Astrocyte (in vitro differentiated cells and primary cell): ENCODE measurements around the gene MAML2. TPM values are rescaled to one million over a fixed set of nuclear protein-coding genes. Genes with fewer than 3 reads are reported as not detected.

Source experiments
- DNase-seq: peaks from one replicate; pipeline ENCODE4 v3.0.0-alpha.2; 2010; ENCODE audit warnings: low read depth
- FAIRE-seq: peaks from 2 replicates; lab custom pipeline; 2011; peaks lifted over from hg19 to GRCh38; lab: Jason Lieb, UNC
- H2AFZ ChIP-seq: 2 replicates; pipeline ENCODE4 v1.6.0; 2012; ENCODE audit warnings: low read depth, low read length, inconsistent platforms
- H3K27ac ChIP-seq: 2 replicates; pipeline ENCODE4 v1.5.1; 2011; ENCODE audit warnings: low read depth, low read length, inconsistent platforms
- H3K27me3 ChIP-seq: 2 replicates; pipeline ENCODE4 v1.6.0; 2011; ENCODE audit warnings: low read length, inconsistent platforms; ENCODE audit not compliant: insufficient read depth
- H3K36me3 ChIP-seq: 2 replicates; pipeline ENCODE4 v1.5.1; 2011; ENCODE audit warnings: low read length, inconsistent platforms; ENCODE audit not compliant: insufficient read depth
- H3K4me1 ChIP-seq: 2 replicates; pipeline ENCODE4 v1.5.1; 2011; ENCODE audit warnings: low read length, inconsistent platforms; ENCODE audit not compliant: insufficient read depth
- H3K4me2 ChIP-seq: 2 replicates; pipeline ENCODE4 v1.6.0; 2012; ENCODE audit warnings: low read length, inconsistent platforms
- H3K4me3 ChIP-seq: 2 replicates; pipeline ENCODE4 v1.5.1; 2011; ENCODE audit warnings: low read depth, mild to moderate bottlenecking, low read length, inconsistent platforms; ENCODE audit not compliant: insufficient read depth
- H3K79me2 ChIP-seq: 2 replicates; pipeline ENCODE4 v1.6.0; 2012; ENCODE audit warnings: mild to moderate bottlenecking, low read length, inconsistent platforms; ENCODE audit not compliant: insufficient read depth
- H3K9ac ChIP-seq: 2 replicates; pipeline ENCODE4 v1.6.0; 2012; ENCODE audit warnings: mild to moderate bottlenecking, low read length, inconsistent platforms
- H3K9me3 ChIP-seq: 2 replicates; pipeline ENCODE4 v1.5.1; 2012; ENCODE audit warnings: low read depth, mild to moderate bottlenecking, low read length, inconsistent platforms; ENCODE audit not compliant: insufficient read depth
- H4K20me1 ChIP-seq: 2 replicates; pipeline ENCODE4 v1.6.0; 2012; ENCODE audit warnings: low read length, inconsistent platforms; ENCODE audit not compliant: insufficient read depth
- H3K27ac Mint-ChIP-seq: one replicate; pipeline ENCODE4 v1.8.0; 2021; ENCODE audit warnings: mild to moderate bottlenecking, mixed read lengths; ENCODE audit not compliant: unreplicated experiment
- H3K27me3 Mint-ChIP-seq: one replicate; pipeline ENCODE4 v1.8.0; 2021; ENCODE audit warnings: low read depth, mixed read lengths; ENCODE audit not compliant: unreplicated experiment
- H3K36me3 Mint-ChIP-seq: one replicate; pipeline ENCODE4 v1.8.0; 2021; ENCODE audit warnings: low read depth, mixed read lengths; ENCODE audit not compliant: unreplicated experiment
- H3K4me1 Mint-ChIP-seq: one replicate; pipeline ENCODE4 v1.8.0; 2021; ENCODE audit warnings: low read depth, mixed read lengths; ENCODE audit not compliant: unreplicated experiment
- H3K4me3 Mint-ChIP-seq: one replicate; pipeline ENCODE4 v1.8.0; 2021; ENCODE audit warnings: mild to moderate bottlenecking, moderate library complexity, mixed read lengths; ENCODE audit not compliant: unreplicated experiment
- H3K9me3 Mint-ChIP-seq: one replicate; pipeline ENCODE4 v1.8.0; 2021; ENCODE audit warnings: mild to moderate bottlenecking, mixed read lengths; ENCODE audit not compliant: unreplicated experiment
- CTCF ChIP-seq: IDR thresholded peaks from 2 replicates; pipeline ENCODE4 v1.5.1; 2011; ENCODE audit warnings: low read depth, mild to moderate bottlenecking, inconsistent platforms, low read length, moderate library complexity; ENCODE audit not compliant: insufficient read depth
- EZH2 ChIP-seq: IDR thresholded peaks from 2 replicates; pipeline ENCODE4 v1.6.1; 2012; ENCODE audit warnings: mild to moderate bottlenecking, low read length, inconsistent platforms; ENCODE audit not compliant: insufficient read depth
- total RNA-seq: library from RNA; stranded (reverse); gene quantifications from 2 replicates; pipeline ENCODE4 v1.2.1, GENCODE V29; 2021

Gene MAML2
- total RNA-seq, 1 donor from 2014 or later, result 27.4 TPM

- peaks cover 35% of the 10 kb centered on the region for H3K4me1 ChIP-seq
- FAIRE-seq, result no peak
- Mint-ChIP-seq H3K27me3 (no peaks in the 10 kb centered on the region), H3K36me3 (peaks cover 9% of the 10 kb centered on the region), H3K27ac (no peak overlapping the region), H3K9me3 (no peaks in the 10 kb centered on the region), H3K4me1 (peaks cover 74% of the 10 kb centered on the region), H3K4me3 (no peak overlapping the region)
- H3K36me3 ChIP-seq, result no peaks in the 10 kb centered on the region
- no peak overlapping the region for H3K4me3 ChIP-seq
- H3K9ac ChIP-seq, result peak overlapping the region; percentile 11
- no peaks in the 10 kb centered on the region for H3K9me3 ChIP-seq
- no peak overlapping the region for H3K27ac ChIP-seq
- peaks cover 74% of the 10 kb centered on the region for H3K79me2 ChIP-seq
- H4K20me1 ChIP-seq, result no peaks in the 10 kb centered on the region
- DNase-seq, result no peak
- H2AFZ ChIP-seq, result no peak overlapping the region
- H3K27me3 ChIP-seq, result no peaks in the 10 kb centered on the region
- peak overlapping the region; percentile 20 for H3K4me2 ChIP-seq
- TF ChIP-seq EZH2, result no peak
- TF ChIP-seq CTCF, result no peak
These were observed 82.5 kb downstream of the MAML2 start for GRCh38 chr11:96260532-96260931.

- Histone ChIP-seq H3K9ac (peak overlapping the region; percentile 11), H3K27ac (no peak overlapping the region), H3K9me3 (no peaks in the 10 kb centered on the region), H3K4me2 (peak overlapping the region; percentile 37), H3K4me1 (peaks cover 35% of the 10 kb centered on the region), H3K36me3 (no peaks in the 10 kb centered on the region), H3K4me3 (no peak overlapping the region), H3K79me2 (peaks cover 79% of the 10 kb centered on the region), H3K27me3 (no peaks in the 10 kb centered on the region), H2AFZ (no peak overlapping the region), H4K20me1 (no peaks in the 10 kb centered on the region)
- Mint-ChIP-seq H3K4me3 (peak overlapping the region; percentile 64), H3K9me3 (no peaks in the 10 kb centered on the region), H3K4me1 (peaks cover 74% of the 10 kb centered on the region), H3K27ac (no peak overlapping the region), H3K36me3 (peaks cover 8% of the 10 kb centered on the region), H3K27me3 (no peaks in the 10 kb centered on the region)
- FAIRE-seq (no peak), DNase-seq (no peak)
- no peak for TF ChIP-seq EZH2
- no peak for TF ChIP-seq CTCF
These were observed 82.9 kb downstream of the MAML2 start for GRCh38 chr11:96260067-96260511.

- Histone ChIP-seq H3K4me2 (peak overlapping the region; percentile 37), H3K4me3 (no peak overlapping the region), H3K27me3 (no peaks in the 10 kb centered on the region), H3K79me2 (peaks cover 80% of the 10 kb centered on the region), H3K36me3 (no peaks in the 10 kb centered on the region), H3K4me1 (peaks cover 38% of the 10 kb centered on the region), H4K20me1 (no peaks in the 10 kb centered on the region), H3K9me3 (no peaks in the 10 kb centered on the region), H2AFZ (no peak overlapping the region), H3K27ac (no peak overlapping the region), H3K9ac (no peak overlapping the region)
- Mint-ChIP-seq H3K4me1 (peaks cover 70% of the 10 kb centered on the region), H3K36me3 (peaks cover 6% of the 10 kb centered on the region), H3K9me3 (no peaks in the 10 kb centered on the region), H3K4me3 (no peak overlapping the region), H3K27me3 (no peaks in the 10 kb centered on the region), H3K27ac (no peak overlapping the region)
- DNase-seq (peak; percentile 79), FAIRE-seq (no peak)
- TF ChIP-seq CTCF, result no peak
- TF ChIP-seq EZH2, result no peak
These were observed 83.7 kb downstream of the MAML2 start for GRCh38 chr11:96259134-96259830.
